GM23338 (cell line): ENCODE data around the gene ADAMTS7. TPM values are rescaled to one million over a fixed set of nuclear protein-coding genes. Genes with fewer than 3 reads are reported as not detected.
"Not testable (repeated sequence)": the region's sequence is repeated elsewhere in the genome, so short reads cannot be mapped to it uniquely, and the experiment has no call there.

Experiments used
- ATAC-seq: fragments of 200-7000 bp; cut with Tn5 transposase; 3 replicates; pipeline ENCODE4 v1.9.1; 2020
- DNase-seq: peaks from one replicate; pipeline ENCODE4 v3.0.0-alpha.2; 2015; ENCODE audit warnings: low spot score
- H2AFZ ChIP-seq: fragments of 200-600 bp; sonication (generic); 2 replicates; pipeline ENCODE4 v1.8.0; 2016; ENCODE audit warnings: antibody characterized with exemption, mild to moderate bottlenecking, moderate library complexity
- H3F3A ChIP-seq: fragments of 200-600 bp; sonication (generic); replicated peaks from 2 replicates; pipeline ENCODE4 v1.8.0; 2017; ENCODE audit warnings: antibody characterized with exemption, mixed run types, low read depth
- H3K27ac ChIP-seq: fragments of 200-600 bp; sonication (generic); 2 replicates; pipeline ENCODE4 v1.6.1; 2016; ENCODE audit warnings: low read depth
- H3K27me3 ChIP-seq: fragments of 200-600 bp; sonication (generic); 2 replicates; pipeline ENCODE4 v1.8.0; 2016; ENCODE audit warnings: mild to moderate bottlenecking, mixed run types, moderate library complexity; ENCODE audit not compliant: insufficient read depth
- H3K36me3 ChIP-seq: fragments of 200-600 bp; sonication (generic); 2 replicates; pipeline ENCODE4 v1.8.0; 2016; ENCODE audit warnings: mild to moderate bottlenecking; ENCODE audit not compliant: insufficient read depth
- H3K4me1 ChIP-seq: fragments of 200-600 bp; sonication (generic); 2 replicates; pipeline ENCODE4 v1.8.0; 2016; ENCODE audit warnings: mild to moderate bottlenecking, moderate library complexity; ENCODE audit not compliant: insufficient read depth
- H3K4me2 ChIP-seq: fragments of 200-600 bp; sonication (generic); 2 replicates; pipeline ENCODE4 v1.7.1; 2017; ENCODE audit warnings: mixed run types
- H3K4me3 ChIP-seq: fragments of 200-600 bp; sonication (generic); 2 replicates; pipeline ENCODE4 v1.6.1; 2016; ENCODE audit warnings: mixed run types
- H3K79me2 ChIP-seq: fragments of 200-600 bp; sonication (generic); replicated peaks from 2 replicates; pipeline ENCODE4 v1.8.0; 2017; ENCODE audit warnings: mild to moderate bottlenecking; ENCODE audit not compliant: insufficient read depth
- H3K9me2 ChIP-seq: fragments of 200-600 bp; sonication (generic); 2 replicates; pipeline ENCODE4 v1.8.0; 2017; ENCODE audit not compliant: insufficient read depth
- H4K20me1 ChIP-seq: fragments of 200-600 bp; sonication (generic); replicated peaks from 2 replicates; pipeline ENCODE4 v1.8.0; 2017; ENCODE audit warnings: mild to moderate bottlenecking; ENCODE audit not compliant: insufficient read depth
- H3K27ac Mint-ChIP-seq: 2 replicates; pipeline ENCODE4 v1.8.0; 2020; ENCODE audit warnings: inconsistent platforms, mild to moderate bottlenecking, moderate library complexity, mixed read lengths
- H3K27me3 Mint-ChIP-seq: 3 replicates; pipeline ENCODE4 v1.8.0; 2022; ENCODE audit warnings: low read depth, mild to moderate bottlenecking, moderate library complexity, mixed read lengths, inconsistent platforms; ENCODE audit not compliant: insufficient read depth, poor library complexity
- H3K36me3 Mint-ChIP-seq: 3 replicates; pipeline ENCODE4 v1.8.0; 2021; ENCODE audit warnings: low read depth, mild to moderate bottlenecking, inconsistent platforms, moderate library complexity, mixed read lengths
- H3K4me1 Mint-ChIP-seq: 3 replicates; pipeline ENCODE4 v1.8.0; 2020; ENCODE audit warnings: mild to moderate bottlenecking, inconsistent platforms, mixed read lengths
- H3K4me3 Mint-ChIP-seq: 3 replicates; pipeline ENCODE4 v1.8.0; 2021; ENCODE audit warnings: moderate library complexity, mild to moderate bottlenecking, inconsistent platforms, mixed read lengths
- H3K9me3 Mint-ChIP-seq: 3 replicates; pipeline ENCODE4 v1.8.0; 2020; ENCODE audit warnings: moderate library complexity, mild to moderate bottlenecking, inconsistent platforms, mixed read lengths
- ETS1 ChIP-seq: IDR thresholded peaks from 2 replicates; pipeline ENCODE4 v1.6.1; 2016; ENCODE audit warnings: antibody characterized with exemption
- EZH2phosphoT487 ChIP-seq: fragments of 200-600 bp; sonication (generic); IDR thresholded peaks from one replicate; pipeline ENCODE4 v1.8.1; 2018; ENCODE audit warnings: antibody characterized with exemption; ENCODE audit not compliant: unreplicated experiment
- NANOG ChIP-seq: IDR thresholded peaks from 2 replicates; pipeline ENCODE4 v1.6.1; 2016; ENCODE audit warnings: antibody characterized with exemption, borderline replicate concordance
- POLR2AphosphoS5 ChIP-seq: IDR thresholded peaks from 2 replicates; pipeline ENCODE4 v1.6.1; 2016; ENCODE audit warnings: antibody characterized with exemption, low read depth
- REST ChIP-seq: IDR thresholded peaks from one replicate; pipeline ENCODE4 v1.6.1; 2018; ENCODE audit warnings: antibody characterized with exemption; ENCODE audit not compliant: unreplicated experiment
- STAT1 ChIP-seq: IDR thresholded peaks from one replicate; pipeline ENCODE4 v1.6.1; 2016; ENCODE audit warnings: antibody characterized with exemption; ENCODE audit not compliant: unreplicated experiment
- ZNF114 ChIP-seq: fragments of 250-450 bp; sonication (Bioruptor Pico); IDR thresholded peaks from 2 replicates; pipeline ENCODE4 v1.5.0; 2020; ENCODE audit warnings: mild to moderate bottlenecking, moderate library complexity
- polyA plus RNA-seq: library from polyadenylated mRNA; unstranded; fragments of >200 nt; fragmentation: Nextera tagmentation; extraction: Ambion mirVana; gene quantifications from 2 replicates; pipeline ENCODE4 v1.2.1, GENCODE V29; 2016
- total RNA-seq: library from RNA; depleted of rRNA; stranded (reverse); fragments of >200 nt; shearing (Covaris generic); gene quantifications from 2 replicates; pipeline ENCODE4 v1.2.3, GENCODE V29; 2014
- TF ChIP-seq, protein P1 (sequence below), 2 experiments: fragments of 200-600 bp in 1 of 2; sonication (generic) in 1 of 2; conservative IDR thresholded peaks; 2 replicates each; pipeline versions ENCODE4 v1.5.1 to v1.6.1; 2016 to 2017; ENCODE audit warnings: antibody characterized with exemption in 2 of 2, low read depth in 2 of 2, mild to moderate bottlenecking in 2 of 2, moderate library complexity in 1 of 2

ADAMTS7 gene
- total and polyA plus RNA-seq, 2 experiments from 2014 or later: 11.6 to 52.7 TPM

DNA sequence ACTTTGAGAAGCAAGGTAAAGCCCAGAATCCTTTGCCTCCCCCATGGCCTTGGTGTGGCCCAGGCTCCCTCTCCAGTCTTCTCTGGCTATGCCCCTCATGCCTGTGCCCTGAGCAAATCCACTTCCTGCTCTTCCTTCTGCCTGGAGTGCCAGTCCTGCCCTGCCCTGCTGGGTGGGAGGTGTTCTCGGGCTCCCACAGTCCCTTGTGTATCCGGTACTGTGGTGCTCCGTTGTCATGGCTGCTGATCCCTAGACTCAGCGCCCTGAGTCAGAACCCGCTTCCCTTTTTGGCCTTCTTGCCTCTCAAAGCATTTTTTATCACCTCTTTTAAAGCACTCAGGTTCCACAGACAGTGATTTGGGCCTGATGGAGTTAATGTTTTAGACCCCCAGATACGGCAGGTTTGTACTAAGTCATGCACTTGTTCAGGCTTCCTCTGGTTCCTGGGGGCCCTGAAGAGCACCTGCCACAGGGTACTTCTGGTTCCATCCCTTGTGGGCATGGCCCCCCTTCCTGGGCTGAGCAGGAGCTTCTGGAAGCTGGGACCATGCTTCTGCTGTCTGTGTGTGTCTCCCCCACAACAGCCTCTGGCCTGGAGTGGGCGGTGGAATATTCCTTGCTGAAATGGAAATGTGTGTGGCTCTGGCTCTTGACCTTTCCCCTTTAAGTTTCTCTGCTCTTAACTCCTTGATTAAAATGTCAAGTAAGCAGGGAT lies 29.6 kb upstream of the ADAMTS7 start:
- Histone ChIP-seq H4K20me1 (no peaks in the 10 kb centered on the region), H3K79me2 (no peaks in the 10 kb centered on the region), H3K36me3 (no peaks in the 10 kb centered on the region), H3K27me3 (no peaks in the 10 kb centered on the region), H3K4me2 (no peak overlapping the region), H3K4me1 (peaks cover 5% of the 10 kb centered on the region; the same call in 1 of the 2 replicates), H3K4me3 (no peak overlapping the region), H3F3A (0 out of 2 replicates have a peak, but pooled peaks cover 2% of the 10 kb centered on the region), H3K27ac (no peak overlapping the region), H3K9me2 (no peaks in the 10 kb centered on the region), H2AFZ (no peak overlapping the region)
- peaks cover 10% of the 10 kb centered on the region for H3K27me3 Mint-ChIP-seq
- no peak for TF ChIP-seq NANOG
- no peak for TF ChIP-seq STAT1
- TF ChIP-seq POLR2AphosphoS5: no peak
- no peak for TF ChIP-seq ZNF114
- no peak for TF ChIP-seq ETS1
- no peak for TF ChIP-seq EZH2phosphoT487
- TF ChIP-seq, protein P1, sequence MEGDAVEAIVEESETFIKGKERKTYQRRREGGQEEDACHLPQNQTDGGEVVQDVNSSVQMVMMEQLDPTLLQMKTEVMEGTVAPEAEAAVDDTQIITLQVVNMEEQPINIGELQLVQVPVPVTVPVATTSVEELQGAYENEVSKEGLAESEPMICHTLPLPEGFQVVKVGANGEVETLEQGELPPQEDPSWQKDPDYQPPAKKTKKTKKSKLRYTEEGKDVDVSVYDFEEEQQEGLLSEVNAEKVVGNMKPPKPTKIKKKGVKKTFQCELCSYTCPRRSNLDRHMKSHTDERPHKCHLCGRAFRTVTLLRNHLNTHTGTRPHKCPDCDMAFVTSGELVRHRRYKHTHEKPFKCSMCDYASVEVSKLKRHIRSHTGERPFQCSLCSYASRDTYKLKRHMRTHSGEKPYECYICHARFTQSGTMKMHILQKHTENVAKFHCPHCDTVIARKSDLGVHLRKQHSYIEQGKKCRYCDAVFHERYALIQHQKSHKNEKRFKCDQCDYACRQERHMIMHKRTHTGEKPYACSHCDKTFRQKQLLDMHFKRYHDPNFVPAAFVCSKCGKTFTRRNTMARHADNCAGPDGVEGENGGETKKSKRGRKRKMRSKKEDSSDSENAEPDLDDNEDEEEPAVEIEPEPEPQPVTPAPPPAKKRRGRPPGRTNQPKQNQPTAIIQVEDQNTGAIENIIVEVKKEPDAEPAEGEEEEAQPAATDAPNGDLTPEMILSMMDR (conservative IDR thresholded peaks at IDR 0.05; ENCODE audit: low read depth in 2 of 2): no peak
- TF ChIP-seq REST: no peak
- H3K4me3 Mint-ChIP-seq: no peak overlapping the region
- H3K4me1 Mint-ChIP-seq: peaks cover 13% of the 10 kb centered on the region
- DNase-seq (no peak), ATAC-seq (no peak)
- no peak overlapping the region for H3K27ac Mint-ChIP-seq
- H3K36me3 Mint-ChIP-seq: no peaks in the 10 kb centered on the region
- no peaks in the 10 kb centered on the region; the same call in 2 of the 3 replicates for H3K9me3 Mint-ChIP-seq

- H3K27ac ChIP-seq, H4K20me1 ChIP-seq, H3K4me2 ChIP-seq, H3K4me3 Mint-ChIP-seq, DNase-seq, ATAC-seq, H3F3A ChIP-seq, H3K27ac Mint-ChIP-seq, H3K79me2 ChIP-seq, H3K36me3 Mint-ChIP-seq, H3K4me3 ChIP-seq, H3K27me3 ChIP-seq, H3K4me1 ChIP-seq, H3K36me3 ChIP-seq, H2AFZ ChIP-seq, H3K9me2 ChIP-seq, H3K9me3 Mint-ChIP-seq: not testable (repeated sequence)
- H3K4me1 Mint-ChIP-seq: peaks cover 13% of the 10 kb centered on the region
- peaks cover 10% of the 10 kb centered on the region for H3K27me3 Mint-ChIP-seq
Measured at GRCh38 chr15:78839151-78839550, 27.9 kb upstream of the ADAMTS7 start.
